DND-41 (cell line): ENCODE measurements around the gene TRIM33.

Source experiments
- CTCF ChIP-seq: IDR thresholded peaks from 2 replicates; pipeline ENCODE4 v1.5.1; 2012; ENCODE audit warnings: borderline replicate concordance, low read length, moderate library complexity, mild to moderate bottlenecking; ENCODE audit not compliant: poor library complexity, severe bottlenecking; ENCODE audit errors: extremely low read depth
- EZH2 ChIP-seq: IDR thresholded peaks from 3 replicates; pipeline ENCODE4 v1.6.1; 2012; ENCODE audit warnings: borderline replicate concordance, low read depth, mild to moderate bottlenecking, moderate library complexity, low read length, inconsistent platforms; ENCODE audit not compliant: severe bottlenecking

- TF ChIP-seq CTCF (no peak), EZH2 (no peak)
These were observed 55.8 kb downstream of the TRIM33 start for GRCh38 chr1:114455102-114455785.
